A549 (cell line): ENCODE results near the gene MGRN1.

ENCODE experiments used
- CEBPB ChIP-seq, 2 experiments: fragments of >200 bp in 1 of 2; sonication (Bioruptor Twin) in 1 of 2; formaldehyde crosslinking in 1 of 2; IDR thresholded peaks; 2 replicates each; pipeline ENCODE4 v1.6.1; 2012 to 2016
- CHD2 ChIP-seq: fragments of 150-350 bp; IDR thresholded peaks from 2 replicates; pipeline ENCODE4 v1.6.1; 2014; ENCODE audit warnings: low read length; ENCODE audit not compliant: partially characterized antibody
- CHD4 ChIP-seq: fragments of 200-600 bp; sonication (generic); IDR thresholded peaks from 2 replicates; pipeline ENCODE4 v1.6.1; 2016; ENCODE audit warnings: antibody characterized with exemption, mild to moderate bottlenecking, borderline replicate concordance
- CTCF ChIP-seq: fragments of >200 bp; sonication (Bioruptor Twin); formaldehyde crosslinking; IDR thresholded peaks from 3 replicates; pipeline ENCODE4 v1.5.1; 2016
- GATA3 ChIP-seq: IDR thresholded peaks from 2 replicates; pipeline ENCODE4 v1.6.1; 2012; ENCODE audit warnings: borderline replicate concordance
- MAX ChIP-seq: IDR thresholded peaks from 2 replicates; pipeline ENCODE4 v1.6.1; 2012
- POLR2A ChIP-seq: IDR thresholded peaks from 2 replicates; pipeline ENCODE4 v1.6.1; 2012; ENCODE audit warnings: mild to moderate bottlenecking, low read length
- REST ChIP-seq: fragments of 200-600 bp; sonication (generic); IDR thresholded peaks from 2 replicates; pipeline ENCODE4 v1.6.1; 2016; ENCODE audit warnings: antibody characterized with exemption, mild to moderate bottlenecking, moderate library complexity
- RFX5 ChIP-seq: fragments of 450-650 bp; IDR thresholded peaks from 2 replicates; pipeline ENCODE4 v1.7.1; 2014; ENCODE audit warnings: antibody characterized with exemption, mild to moderate bottlenecking, moderate library complexity
- SREBF2 ChIP-seq: fragments of 450-650 bp; IDR thresholded peaks from 2 replicates; pipeline ENCODE4 v1.6.1; 2014; ENCODE audit warnings: mild to moderate bottlenecking, moderate library complexity

- TF ChIP-seq GATA3 (no peak), CEBPB (IDR thresholded peaks at IDR 0.05) (no peak), CTCF (no peak), CHD4 (no peak), CHD2 (no peak), MAX (no peak), REST (no peak), RFX5 (no peak), SREBF2 (no peak), POLR2A (no peak)
Measured at GRCh38 chr16:4675864-4676786, 51.5 kb downstream of the MGRN1 start.
